Endothelial cell of umbilical vein (primary cell): ENCODE measurements around the gene ITPRIP. TPM values are rescaled to one million over a fixed set of nuclear protein-coding genes. Genes with fewer than 3 reads are reported as not detected.

Source experiments
- BruUV-seq: library from RNA; stranded (reverse); fragments of 400-500 nt; replicated peaks from 2 replicates; lab custom pipeline; 2021; lab: Mats Ljungman, UMichigan
- CTCF ChIA-PET: fragments of 300-600, 350-600 bp; sonication (Branson Sonifier 250); formaldehyde crosslinking; loops from one replicate; lab custom pipeline; 2021; ENCODE audit warnings: antibody characterized with exemption, inconsistent platforms; lab: Charles Lee
- POLR2A ChIA-PET: fragments of 300-600, 350-600 bp; sonication (Branson Sonifier 250); formaldehyde crosslinking; loops from one replicate; lab custom pipeline; 2021; ENCODE audit warnings: antibody characterized with exemption, inconsistent platforms; lab: Charles Lee
- DNase-seq: peaks from one replicate; pipeline ENCODE4 v3.0.0-alpha.2; 2011; ENCODE audit warnings: low read depth, low spot score
- FAIRE-seq: peaks from 2 replicates; lab custom pipeline; 2011; peaks lifted over from hg19 to GRCh38; lab: Jason Lieb, UNC
- H2AFZ ChIP-seq: 2 replicates; pipeline ENCODE4 v1.6.0; 2012; ENCODE audit warnings: low read depth, low read length, control low read depth, inconsistent platforms
- H3K27ac ChIP-seq: 2 replicates; pipeline ENCODE4 v1.5.1; 2011; ENCODE audit warnings: low read depth, mild to moderate bottlenecking, control low read depth, low read length, moderate library complexity; ENCODE audit not compliant: insufficient read depth
- H3K27me3 ChIP-seq, 2 experiments: 2 replicates each; pipeline versions ENCODE4 v1.6.0 to v1.6.1; 2011; ENCODE audit warnings: low read length in 2 of 2, mixed read lengths in 1 of 2; ENCODE audit not compliant: control insufficient read depth in 2 of 2, insufficient read depth in 2 of 2
- H3K36me3 ChIP-seq, 2 experiments: 2 replicates in 1 of 2; 3 replicates in 1 of 2; pipeline ENCODE4 v1.5.1; 2011; ENCODE audit warnings: low read length in 2 of 2, mild to moderate bottlenecking in 1 of 2, moderate library complexity in 1 of 2; ENCODE audit not compliant: control insufficient read depth in 2 of 2, insufficient read depth in 2 of 2; ENCODE audit errors: extremely low read depth in 1 of 2
- H3K4me1 ChIP-seq: 3 replicates; pipeline ENCODE4 v1.5.1; 2011; ENCODE audit warnings: mild to moderate bottlenecking, low read length; ENCODE audit not compliant: control insufficient read depth, insufficient read depth; ENCODE audit errors: extremely low read depth
- H3K4me2 ChIP-seq: 2 replicates; pipeline ENCODE4 v1.6.1; 2011; ENCODE audit warnings: low read length, control low read depth, mixed read lengths; ENCODE audit not compliant: insufficient read depth
- H3K4me3 ChIP-seq, 3 experiments: fragments of 200-600 bp in 1 of 3; sonication (generic), shearing (Covaris generic) in 1 of 3; replicated peaks in 1 of 3; 2 replicates each; pipeline ENCODE4 v1.5.1; 2011 to 2016; ENCODE audit warnings: control low read depth in 3 of 3, low read length in 3 of 3, mild to moderate bottlenecking in 2 of 3, inconsistent platforms in 1 of 3, low read depth in 1 of 3, moderate library complexity in 1 of 3; ENCODE audit not compliant: insufficient read depth in 1 of 3
- H3K79me2 ChIP-seq: 2 replicates; pipeline ENCODE4 v1.6.0; 2012; ENCODE audit warnings: low read length, inconsistent platforms; ENCODE audit not compliant: control insufficient read depth, insufficient read depth
- H3K9ac ChIP-seq: replicated peaks from 2 replicates; pipeline ENCODE3; 2011; ENCODE audit warnings: low read length, control low read depth; ENCODE audit not compliant: insufficient read depth; ENCODE audit errors: extremely low read depth
- H3K9me1 ChIP-seq: replicated peaks from 3 replicates; pipeline ENCODE4 v1.6.0; 2011; ENCODE audit warnings: mild to moderate bottlenecking, low read length; ENCODE audit not compliant: control insufficient read depth, insufficient read depth; ENCODE audit errors: extremely low read depth
- H3K9me3 ChIP-seq: replicated peaks from 2 replicates; pipeline ENCODE4 v1.5.1; 2012; ENCODE audit warnings: low read length, inconsistent platforms; ENCODE audit not compliant: control insufficient read depth, insufficient read depth
- H4K20me1 ChIP-seq: replicated peaks from 2 replicates; pipeline ENCODE3; 2011; ENCODE audit warnings: mild to moderate bottlenecking, low read length; ENCODE audit not compliant: control insufficient read depth, insufficient read depth; ENCODE audit errors: extremely low read depth
- CTCF ChIP-seq, 2 donors: IDR thresholded peaks; 1 replicate in 1 of 2; 2 replicates in 1 of 2; pipeline ENCODE4 v1.5.1; 2011; ENCODE audit warnings: low read length in 2 of 2, mild to moderate bottlenecking in 2 of 2, moderate library complexity in 2 of 2, control low read depth in 1 of 2, inconsistent platforms in 1 of 2, low read depth in 1 of 2; ENCODE audit not compliant: insufficient read depth in 1 of 2; ENCODE audit errors: extremely low read depth in 1 of 2
- EZH2 ChIP-seq: IDR thresholded peaks from 2 replicates; pipeline ENCODE4 v1.6.1; 2012; ENCODE audit warnings: borderline replicate concordance, low read depth, mild to moderate bottlenecking, moderate library complexity, low read length, inconsistent platforms; ENCODE audit not compliant: severe bottlenecking
- FOS ChIP-seq: IDR thresholded peaks from 2 replicates; pipeline ENCODE4 v1.6.1; 2011; ENCODE audit warnings: mild to moderate bottlenecking, low read length, moderate library complexity, borderline replicate concordance; ENCODE audit not compliant: insufficient read depth
- GATA2 ChIP-seq: IDR thresholded peaks from 2 replicates; pipeline ENCODE4 v1.7.0; 2011; ENCODE audit warnings: low read depth, mild to moderate bottlenecking, moderate library complexity, mixed read lengths, low read length; ENCODE audit not compliant: insufficient read length, insufficient read depth
- JUN ChIP-seq: IDR thresholded peaks from 2 replicates; pipeline ENCODE4 v1.6.1; 2011; ENCODE audit warnings: borderline replicate concordance, low read depth; ENCODE audit not compliant: insufficient read length, insufficient read depth
- MAX ChIP-seq: IDR thresholded peaks from 2 replicates; pipeline ENCODE4 v1.6.1; 2011; ENCODE audit not compliant: insufficient read depth, insufficient read length
- MYC ChIP-seq: IDR thresholded peaks from one replicate; pipeline ENCODE4 v1.6.1; 2011; ENCODE audit warnings: mild to moderate bottlenecking, low read depth, low read length
- POLR2A ChIP-seq: IDR thresholded peaks from 2 replicates; pipeline ENCODE4 v1.6.1; 2012; ENCODE audit warnings: low read depth, mild to moderate bottlenecking, control low read depth, low read length
- POLR2AphosphoS5 ChIP-seq: IDR thresholded peaks from 2 replicates; pipeline ENCODE4 v1.6.1; 2012; ENCODE audit warnings: low read depth, mild to moderate bottlenecking, control low read depth, low read length, moderate library complexity; ENCODE audit not compliant: insufficient read depth
- dilution Hi-C: fragments of 300-500 bp; cut with MboI; formaldehyde crosslinking; loops from one replicate; pipeline ENCODE4 v1.15.0; 2019; ENCODE audit warnings: low sequenced_read_pairs; ENCODE audit not compliant: extremely low pct_ligation_motif_present
- intact Hi-C: fragments of 100-400 bp; cut with micrococcal nuclease; formaldehyde crosslinking; loops from one replicate; pipeline ENCODE4 v1.10.0; 2022
- polyA plus RNA-seq, 4 experiments: library from polyadenylated mRNA; depleted of rRNA in 3 of 4; stranded (reverse) in 3 of 4; unstranded in 1 of 4; fragments of >200 nt; gene quantifications; 2 replicates each; pipeline versions ENCODE4 v1.2.1 to v1.2.3, GENCODE V29; 2011 to 2012; ENCODE audit warnings: missing spikeins in 1 of 4
- total RNA-seq: library from RNA; stranded (reverse); gene quantifications from 2 replicates; pipeline ENCODE4 v1.2.3, GENCODE V29; 2021

Gene ITPRIP
- total and polyA plus RNA-seq, 2 donors (not counting 3 experiments of a cell fraction or from before 2014, with no cell fraction given) = 31.4 to 33.2 TPM

GRCh38 chr10:104327745-104328645 is 10.3 kb downstream of the ITPRIP start:
- BruUV-seq = no TSS peak
- Histone ChIP-seq H2AFZ (no peak overlapping the region), H3K9me1 (no peaks in the 10 kb centered on the region), H3K27ac (peak overlapping the region; percentile 96), H3K36me3 (no peaks in the 10 kb centered on the region), H3K4me1 (peaks cover 89% of the 10 kb centered on the region), H3K4me3 (peak overlapping the region in 1 of 3 experiments; percentile 1), H3K9me3 (no peaks in the 10 kb centered on the region), H4K20me1 (no peaks in the 10 kb centered on the region), H3K27me3 (no peaks in the 10 kb centered on the region), H3K79me2 (peaks cover 88% of the 10 kb centered on the region), H3K9ac (peak overlapping the region; percentile 89), H3K4me2 (peak overlapping the region; percentile 71)
- ChIA-PET CTCF (interaction anchor here (2.6 to 3.9 kb wide), 2 partner anchors 21 to 37 kb away, joined by 12 to 33 read pairs; no protein-coding TSS in a partner anchor), POLR2A (interaction anchor here (1.5 kb wide), 1 partner anchor 10 kb away, joined by 10 read pairs; the partner anchor contains the start of gene ITPRIP)
- dilution Hi-C loops (no loop called here), intact Hi-C loops (loop anchor here (1.0 to 2.0 kb wide), 2 partner anchors 15 to 23 kb away; no protein-coding TSS in a partner anchor)
- no peak for TF ChIP-seq EZH2
- TF ChIP-seq MYC = no peak
- peak; percentile 25 for TF ChIP-seq FOS
- peak; percentile 40 for TF ChIP-seq POLR2A
- no peak for TF ChIP-seq JUN
- TF ChIP-seq CTCF (IDR thresholded peaks at IDR 0.05; ENCODE audit: extremely low read depth in 1 of 2, insufficient read depth in 1 of 2, low read depth in 1 of 2, low read length in 2 of 2) = no peak
- no peak for TF ChIP-seq MAX
- no peak for TF ChIP-seq GATA2
- TF ChIP-seq POLR2AphosphoS5 = peak; percentile 49
- FAIRE-seq (no peak), DNase-seq (peak; percentile 87)
